B cell (primary cell): ENCODE data around the gene VPS54. TPM values are rescaled to one million over a fixed set of nuclear protein-coding genes. Genes with fewer than 3 reads are reported as not detected.

Experiments used
- ATAC-seq: fragments of 200-7000 bp; cut with Tn5 transposase; one replicate; pipeline ENCODE4 v1.10.0; 2021; ENCODE audit warnings: low read depth, mild to moderate bottlenecking, moderate number of reproducible peaks, moderate library complexity
- CTCF ChIA-PET: fragments of 350-600 bp; sonication (Branson Sonifier 250); formaldehyde crosslinking; loops from one replicate; lab custom pipeline; 2021; ENCODE audit warnings: antibody characterized with exemption, inconsistent platforms; lab: Charles Lee
- POLR2A ChIA-PET: fragments of 350-600 bp; sonication (Branson Sonifier 250); formaldehyde crosslinking; loops from one replicate; lab custom pipeline; 2021; ENCODE audit warnings: antibody characterized with exemption; lab: Charles Lee
- DNase-seq: peaks from one replicate; pipeline ENCODE4 v3.0.0; 2013
- H2AFZ ChIP-seq: 2 replicates; pipeline ENCODE4 v1.6.1; 2012; ENCODE audit warnings: mild to moderate bottlenecking, low read depth, low read length; ENCODE audit not compliant: insufficient read depth, poor library complexity, severe bottlenecking
- H3K27ac ChIP-seq, 2 donors: 1 replicate in 1 of 2; 2 replicates in 1 of 2; pipeline ENCODE4 v1.5.1; 2012 to 2013; ENCODE audit warnings: low read length in 2 of 2, mild to moderate bottlenecking in 2 of 2, moderate library complexity in 1 of 2
- H3K27me3 ChIP-seq, 4 experiments: fragments of 200-600 bp in 1 of 4; sonication (generic) in 1 of 4; replicated peaks in 1 of 4; 1 replicate in 2 of 4; 2 replicates in 2 of 4; pipeline versions ENCODE4 v1.6.1 to v1.7.0; 2013 to 2016; ENCODE audit warnings: low read length in 3 of 4, mild to moderate bottlenecking in 2 of 4, mixed read lengths in 1 of 4, moderate library complexity in 1 of 4; ENCODE audit not compliant: insufficient read depth in 4 of 4, control insufficient read depth in 3 of 4; ENCODE audit errors: control extremely low read depth in 1 of 4
- H3K36me3 ChIP-seq, 2 experiments: replicated peaks in 1 of 2; 1 replicate in 1 of 2; 2 replicates in 1 of 2; pipeline versions ENCODE4 v1.6.1 to v1.7.1; 2013; ENCODE audit warnings: low read length in 1 of 2; ENCODE audit not compliant: insufficient read depth in 2 of 2, control insufficient read depth in 1 of 2; ENCODE audit errors: control extremely low read depth in 1 of 2, extremely low read depth in 1 of 2
- H3K4me1 ChIP-seq, 2 donors: fragments of 200-600 bp in 1 of 2; sonication (generic) in 1 of 2; 1 replicate in 1 of 2; 2 replicates in 1 of 2; pipeline versions ENCODE4 v1.5.1 to v1.6.1; 2013 to 2017; ENCODE audit warnings: low read length in 2 of 2; ENCODE audit not compliant: control insufficient read depth in 2 of 2, insufficient read depth in 2 of 2
- H3K4me2 ChIP-seq: replicated peaks from 2 replicates; pipeline ENCODE3; 2012; ENCODE audit warnings: mild to moderate bottlenecking, low read depth, low read length; ENCODE audit not compliant: poor library complexity, severe bottlenecking
- H3K4me3 ChIP-seq, 5 experiments: fragments of 200-600 bp in 1 of 5; sonication (generic) in 1 of 5; 1 replicate in 3 of 5; 2 replicates in 2 of 5; pipeline versions ENCODE4 v1.5.1 to v1.7.0; 2011 to 2016; ENCODE audit warnings: low read length in 4 of 5, mild to moderate bottlenecking in 4 of 5, low read depth in 2 of 5, control low read depth in 1 of 5, moderate library complexity in 1 of 5; ENCODE audit not compliant: insufficient read depth in 1 of 5; ENCODE audit errors: control extremely low read depth in 1 of 5, extremely low read depth in 1 of 5
- H3K79me2 ChIP-seq: fragments of 200-600 bp; sonication (generic); one replicate; pipeline ENCODE4 v1.6.0; 2016; ENCODE audit warnings: low read length; ENCODE audit not compliant: control insufficient read depth, insufficient read depth
- H3K9ac ChIP-seq: fragments of 200-600 bp; sonication (generic); 2 replicates; pipeline ENCODE4 v1.6.1; 2017; ENCODE audit warnings: mild to moderate bottlenecking, low read length, moderate library complexity
- H3K9me3 ChIP-seq, 3 donors: one replicate each; pipeline versions ENCODE4 v1.6.1 to v1.7.1; 2013; ENCODE audit warnings: low read length in 2 of 3; ENCODE audit not compliant: control insufficient read depth in 2 of 3, insufficient read depth in 1 of 3; ENCODE audit errors: control extremely low read depth in 1 of 3
- H4K20me1 ChIP-seq: 2 replicates; pipeline ENCODE4 v1.6.0; 2012; ENCODE audit warnings: mild to moderate bottlenecking, low read length; ENCODE audit not compliant: insufficient read depth, control insufficient read depth, poor library complexity, severe bottlenecking
- H3K27ac Mint-ChIP-seq: one replicate; pipeline ENCODE4 v1.8.0; 2021; ENCODE audit warnings: mixed read lengths
- H3K27me3 Mint-ChIP-seq: one replicate; pipeline ENCODE4 v1.8.0; 2021; ENCODE audit warnings: mixed read lengths
- H3K4me1 Mint-ChIP-seq: one replicate; pipeline ENCODE4 v1.8.0; 2021; ENCODE audit warnings: mixed read lengths
- H3K4me3 Mint-ChIP-seq: one replicate; pipeline ENCODE4 v1.8.0; 2021; ENCODE audit warnings: mixed read lengths
- H3K9me3 Mint-ChIP-seq: one replicate; pipeline ENCODE4 v1.8.0; 2022; ENCODE audit warnings: mixed read lengths; ENCODE audit not compliant: insufficient read depth
- CTCF ChIP-seq: fragments of 200-600 bp; IDR thresholded peaks from one replicate; pipeline ENCODE4 v1.8.0; 2022; ENCODE audit warnings: antibody characterized with exemption, mild to moderate bottlenecking
- EZH2 ChIP-seq: IDR thresholded peaks from 2 replicates; pipeline ENCODE4 v1.6.1; 2012; ENCODE audit warnings: borderline replicate concordance, low read depth, mild to moderate bottlenecking, moderate library complexity, low read length; ENCODE audit not compliant: insufficient read depth, poor library complexity, severe bottlenecking
- WGBS: methylation state at CpG from one replicate; pipeline ENCODE4 v1.1.5; 2013; ENCODE audit warnings: missing lambda C conversion rate; ENCODE audit not compliant: insufficient coverage; 5-methylcytosine and 5-hydroxymethylcytosine counted together
- intact Hi-C: fragments of 100-400 bp; cut with micrococcal nuclease; formaldehyde crosslinking; loops from one replicate; pipeline ENCODE4 v1.10.0; 2022
- polyA plus RNA-seq: library from polyadenylated mRNA; depleted of rRNA; stranded (reverse); fragments of >200 nt; gene quantifications from 2 replicates; pipeline ENCODE4 v1.2.3, GENCODE V29; 2012
- total RNA-seq, 2 donors: library from RNA; stranded (reverse); fragments of 120-200 nt in 1 of 2; gene quantifications; 1 replicate in 1 of 2; 2 replicates in 1 of 2; pipeline versions ENCODE4 v1.2.3 to v1.2.4, GENCODE V29; 2013 to 2022

Gene VPS54
- total and polyA plus RNA-seq, 2 donors (not counting 1 experiment from before 2014, with no cell fraction given), result 6.2 to 13.2 TPM

GRCh38 chr2:64025741-64026140, 6.5 kb upstream of the VPS54 start:
- no peak for TF ChIP-seq EZH2
- TF ChIP-seq CTCF, result no peak
- H3K27ac Mint-ChIP-seq, result no peak overlapping the region
- no peaks in the 10 kb centered on the region for H3K36me3 ChIP-seq
- CTCF ChIA-PET, result no interaction called here
- no peaks in the 10 kb centered on the region for H3K9me3 Mint-ChIP-seq
- no peaks in the 10 kb centered on the region for H3K27me3 ChIP-seq
- H3K27ac ChIP-seq, result no peak overlapping the region
- no CpG with 5 or more reads among the region's 3 CpGs for WGBS
- H3K4me3 Mint-ChIP-seq, result no peak overlapping the region
- no peaks in the 10 kb centered on the region for H3K9me3 ChIP-seq
- no peaks in the 10 kb centered on the region for H4K20me1 ChIP-seq
- H3K9ac ChIP-seq, result no peak overlapping the region
- peaks cover 0 to 4% of the 10 kb centered on the region in 2 donors for H3K4me1 ChIP-seq
- peak overlapping the region; percentile 48 for H2AFZ ChIP-seq
- DNase-seq (no peak), ATAC-seq (no peak)
- H3K4me1 Mint-ChIP-seq, result peaks cover 4% of the 10 kb centered on the region
- intact Hi-C loops, result no loop called here
- no peaks in the 10 kb centered on the region for H3K79me2 ChIP-seq
- no peak overlapping the region for H3K4me3 ChIP-seq
- H3K4me2 ChIP-seq, result no peak overlapping the region
- POLR2A ChIA-PET, result no interaction called here
- no peaks in the 10 kb centered on the region for H3K27me3 Mint-ChIP-seq

GRCh38 chr2:64024259-64024949, 5.2 kb upstream of the VPS54 start:
- 100% methylated on average over 1 of the region's 3 CpGs for WGBS
- no peak for DNase-seq
- ATAC-seq, result no peak
- ChIA-PET POLR2A (no interaction called here), CTCF (interaction anchor here (1.4 kb wide), 1 partner anchor 306 kb away, joined by 5 read pairs; no protein-coding TSS in a partner anchor)
- no peak overlapping the region for H3K27ac Mint-ChIP-seq
- no peaks in the 10 kb centered on the region for H3K27me3 ChIP-seq
- no peak overlapping the region for H2AFZ ChIP-seq
- H3K27ac ChIP-seq, result no peak overlapping the region
- intact Hi-C loops, result no loop called here
- H3K4me3 Mint-ChIP-seq, result no peak overlapping the region
- TF ChIP-seq CTCF (no peak), EZH2 (no peak)
- H3K4me1 ChIP-seq, result peaks cover 9 to 10% of the 10 kb centered on the region in 2 donors
- no peak overlapping the region for H3K4me3 ChIP-seq
- no peaks in the 10 kb centered on the region for H4K20me1 ChIP-seq
- H3K4me1 Mint-ChIP-seq, result peaks cover 15% of the 10 kb centered on the region
- H3K79me2 ChIP-seq, result no peaks in the 10 kb centered on the region
- no peak overlapping the region for H3K9ac ChIP-seq
- H3K9me3 Mint-ChIP-seq, result no peaks in the 10 kb centered on the region
- no peaks in the 10 kb centered on the region for H3K27me3 Mint-ChIP-seq
- H3K4me2 ChIP-seq, result no peak overlapping the region
- H3K9me3 ChIP-seq, result no peaks in the 10 kb centered on the region
- no peaks in the 10 kb centered on the region for H3K36me3 ChIP-seq
